ENCODE data around the gene EXOC1L. TPM values are rescaled to one million over a fixed set of nuclear protein-coding genes. Genes with fewer than 3 reads are reported as not detected.
A peak's percentile ranks its signal among the peaks of the same experiment; 100 is the strongest.

Gene EXOC1L
- total and polyA plus RNA-seq, 9 of the 15 experiments (the other 6 are each of a cell fraction or from before 2014, with no cell fraction given), result 0.38 to 3.9 (median 1.0) TPM; not detected in 1

- Histone ChIP-seq H3K4me2 (ENCODE audit: insufficient read depth, low read length) (no peak overlapping the region; the same call in 1 of the 2 replicates), H3K27ac (ENCODE audit: extremely low read depth, low read depth, low read length) (peak overlapping the region; percentile 89; the same call in 2 of the 3 replicates)
- POLR2A ChIA-PET, result interaction anchor here (0.7 to 1.1 kb wide), 3 partner anchors 8 to 12 kb away, joined by 3 to 4 read pairs (median 4); no protein-coding TSS in a partner anchor
Measured at GRCh38 chr4:55840956-55841355, 21.4 kb downstream of the EXOC1L start.

More at GRCh38 chr4:55840956-55841355, 21.4 kb downstream of the EXOC1L start:
- Histone ChIP-seq H4K20me1 (replicated peaks; ENCODE audit: control insufficient read depth, insufficient read depth, low read length) (no peaks in the 10 kb centered on the region), H3K4me3 (no peak overlapping the region), H3K27me3 (ENCODE audit: control insufficient read depth in 2 of 2, insufficient read depth in 2 of 2, low read length in 2 of 2) (no peaks in the 10 kb centered on the region), H3K9me1 (ENCODE audit: control insufficient read depth, insufficient read depth, low read length) (no peaks in the 10 kb centered on the region), H3K9ac (ENCODE audit: insufficient read depth in 1 of 2, low read depth in 2 of 2, low read length in 2 of 2) (peak overlapping the region in 1 of 2 experiments; percentile 74; a peak in 1 of 4 replicates), H2AFZ (ENCODE audit: low read depth, low read length) (peak overlapping the region; percentile 99), H3K36me3 (ENCODE audit: control insufficient read depth, insufficient read depth, low read length) (no peaks in the 10 kb centered on the region), H3K79me2 (ENCODE audit: control insufficient read depth, insufficient read depth, low read length) (no peaks in the 10 kb centered on the region), H3K9me3 (replicated peaks; ENCODE audit: control insufficient read depth, insufficient read depth, low read depth, low read length) (no peaks in the 10 kb centered on the region; the same call in 1 of the 2 replicates), H3K4me1 (replicated peaks in 1 of 2; ENCODE audit: control insufficient read depth in 2 of 2, insufficient read depth in 2 of 2, low read length in 2 of 2) (peaks cover 0 to 4% of the 10 kb centered on the region in 2 experiments; a peak in 2 of 5 replicates)
- FAIRE-seq (no peak), DNase-seq (ENCODE audit: extremely low read depth in 1 of 4, low spot score in 3 of 4) (no peak), ATAC-seq (peak; percentile 64; the same call in 2 of the 3 replicates)
- intact Hi-C loops (cut with micrococcal nuclease), result no loop called here
- CTCF ChIA-PET (ENCODE audit: low intra/inter-chr PET ratio), result no interaction called here
- 32% methylated on average over 1 of the region's 1 CpG for WGBS (ENCODE audit: insufficient coverage, low coverage, missing lambda C conversion rate)
- in situ Hi-C loops (cut with MboI), result no loop called here
- TF ChIP-seq MITF (IDR thresholded peaks at IDR 0.05) (no peak), PHB (CRISPR knock-in tag; IDR thresholded peaks at IDR 0.05) (no peak)
- no TSS peak for BruUV-seq (replicated peaks)
